RWPE2 (cell line): ENCODE data around the gene EHHADH.
A peak's percentile ranks its signal among the peaks of the same experiment; 100 is the strongest.

Experiments
- ATAC-seq: fragments of 200-7000 bp; cut with Tn5 transposase; 3 replicates; pipeline ENCODE4 v1.9.1; 2021; ENCODE audit warnings: low read depth
- DNase-seq: peaks from one replicate; pipeline ENCODE4 v3.0.0-alpha.2; 2020; ENCODE audit warnings: low spot score
- H3K27ac ChIP-seq: fragments of 450-650 bp; 2 replicates; pipeline ENCODE4 v1.5.1; 2017; ENCODE audit warnings: mild to moderate bottlenecking; ENCODE audit not compliant: poor library complexity, severe bottlenecking
- H3K27me3 ChIP-seq: fragments of 250-450 bp; sonication (Bioruptor Pico); 2 replicates; pipeline ENCODE4 v1.5.1; 2021; ENCODE audit warnings: mild to moderate bottlenecking, moderate library complexity; ENCODE audit not compliant: insufficient read depth, poor library complexity, severe bottlenecking
- H3K36me3 ChIP-seq: fragments of 250-450 bp; sonication (Bioruptor Pico); 2 replicates; pipeline ENCODE4 v1.5.1; 2020; ENCODE audit warnings: low read depth, mild to moderate bottlenecking, moderate library complexity
- H3K4me1 ChIP-seq: fragments of 250-450 bp; sonication (Bioruptor Pico); 2 replicates; pipeline ENCODE4 v1.5.1; 2021; ENCODE audit warnings: mild to moderate bottlenecking, moderate library complexity; ENCODE audit not compliant: insufficient read depth, poor library complexity, severe bottlenecking
- H3K4me3 ChIP-seq: fragments of 250-450 bp; sonication (Bioruptor Pico); 2 replicates; pipeline ENCODE4 v1.5.1; 2021; ENCODE audit warnings: mild to moderate bottlenecking, moderate library complexity; ENCODE audit not compliant: severe bottlenecking
- H3K9me3 ChIP-seq: fragments of 250-450 bp; sonication (Bioruptor Pico); 2 replicates; pipeline ENCODE4 v1.5.1; 2021; ENCODE audit warnings: mild to moderate bottlenecking, moderate library complexity; ENCODE audit not compliant: severe bottlenecking
- CTCF ChIP-seq: fragments of 450-650 bp; IDR thresholded peaks from one replicate; pipeline ENCODE4 v1.5.1; 2017; ENCODE audit warnings: mild to moderate bottlenecking, moderate library complexity; ENCODE audit not compliant: poor library complexity, severe bottlenecking

EHHADH gene

DNA sequence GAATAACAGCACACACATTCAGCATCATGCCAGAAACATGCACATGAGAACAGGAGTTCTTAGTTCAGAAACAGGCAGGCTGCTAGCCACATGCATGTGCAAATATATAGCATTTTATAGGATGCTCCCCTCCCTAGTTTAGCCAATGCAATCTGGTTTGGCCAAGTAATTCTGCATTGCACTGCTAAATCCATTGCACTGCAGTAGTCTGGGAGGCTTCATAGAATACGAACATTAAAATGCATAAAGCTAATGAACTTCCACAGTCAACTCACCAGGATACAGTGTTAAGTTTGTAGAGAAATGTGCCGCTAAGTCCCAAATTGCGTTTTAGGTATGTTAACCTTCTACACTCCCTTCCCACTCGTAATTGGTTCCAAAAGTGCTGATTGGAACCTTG is 41.8 kb downstream of the EHHADH start:
- no peaks in the 10 kb centered on the region for H3K4me1 ChIP-seq
- no peak for ATAC-seq
- no peak overlapping the region for H3K27ac ChIP-seq
- H3K36me3 ChIP-seq, result no peaks in the 10 kb centered on the region
- no peak for DNase-seq
- no peaks in the 10 kb centered on the region for H3K9me3 ChIP-seq
- no peak overlapping the region for H3K4me3 ChIP-seq
- no peaks in the 10 kb centered on the region for H3K27me3 ChIP-seq
- TF ChIP-seq CTCF, result no peak

GRCh38 chr3:185210621-185211142 is 43.2 kb downstream of the EHHADH start:
- ATAC-seq (no peak), DNase-seq (no peak)
- Histone ChIP-seq H3K27ac (no peak overlapping the region), H3K36me3 (no peaks in the 10 kb centered on the region), H3K4me3 (no peak overlapping the region), H3K4me1 (no peaks in the 10 kb centered on the region), H3K27me3 (no peaks in the 10 kb centered on the region), H3K9me3 (no peaks in the 10 kb centered on the region)
- no peak for TF ChIP-seq CTCF

DNA sequence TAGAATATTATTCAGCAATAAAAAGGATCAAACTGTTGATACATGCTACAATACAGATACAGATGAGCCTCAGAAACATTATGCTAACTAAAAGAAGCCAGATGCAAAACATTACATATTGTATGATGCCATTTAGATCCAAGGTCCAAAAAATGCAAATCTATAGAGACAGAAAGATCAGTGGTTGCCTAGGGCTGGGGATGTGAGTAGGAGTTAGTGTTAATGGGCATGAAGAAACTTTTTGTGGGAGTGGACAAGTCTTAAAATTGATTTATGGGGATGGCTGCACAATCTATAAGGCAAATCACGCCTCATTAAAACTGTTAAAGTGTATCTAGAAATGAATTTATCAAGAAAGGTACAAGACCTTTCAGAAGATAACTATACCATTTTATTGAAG is 45.0 kb downstream of the EHHADH start:
- Histone ChIP-seq H3K4me1 (no peaks in the 10 kb centered on the region), H3K27ac (no peak overlapping the region), H3K9me3 (no peaks in the 10 kb centered on the region), H3K27me3 (no peaks in the 10 kb centered on the region), H3K4me3 (no peak overlapping the region), H3K36me3 (no peaks in the 10 kb centered on the region)
- DNase-seq, result no peak
- ATAC-seq, result no peak
- no peak for TF ChIP-seq CTCF

GRCh38 chr3:185207931-185208746 is 45.7 kb downstream of the EHHADH start:
- TF ChIP-seq CTCF, result no peak
- Histone ChIP-seq H3K27ac (peak overlapping the region; percentile 9), H3K36me3 (no peaks in the 10 kb centered on the region), H3K4me1 (no peaks in the 10 kb centered on the region), H3K27me3 (no peaks in the 10 kb centered on the region), H3K9me3 (no peaks in the 10 kb centered on the region), H3K4me3 (no peak overlapping the region)
- DNase-seq (no peak), ATAC-seq (peak; percentile 70)

GRCh38 chr3:185207481-185207880 is 46.4 kb downstream of the EHHADH start:
- Histone ChIP-seq H3K36me3 (no peaks in the 10 kb centered on the region), H3K9me3 (no peaks in the 10 kb centered on the region), H3K4me1 (no peaks in the 10 kb centered on the region), H3K4me3 (no peak overlapping the region), H3K27me3 (no peaks in the 10 kb centered on the region), H3K27ac (peak overlapping the region; percentile 9)
- no peak for DNase-seq
- no peak for ATAC-seq
- TF ChIP-seq CTCF, result no peak
